Spleen (tissue), 7 donors: ENCODE data around the gene TYW1B.
"Not testable (repeated sequence)": the region's sequence is repeated elsewhere in the genome, so short reads cannot be mapped to it uniquely, and the experiment has no call there.

Experiments used
- CTCF ChIP-seq, 11 experiments: fragments of 200-600 bp in 7 of 11; fragments of 450-650 bp in 4 of 11; sonication (generic) in 4 of 11; IDR thresholded peaks in 8 of 11; conservative IDR thresholded peaks in 3 of 11; 1 replicate in 7 of 11; 2 replicates in 4 of 11; pipeline versions ENCODE4 v1.4.0 to v1.8.0; 2016 to 2021; ENCODE audit warnings: antibody characterized with exemption in 11 of 11, inconsistent platforms in 4 of 11, mild to moderate bottlenecking in 1 of 11
- POLR2A ChIP-seq, 3 donors: fragments of 450-650 bp; IDR thresholded peaks; one replicate each; pipeline ENCODE4 v1.5.1; 2017; ENCODE audit warnings: antibody characterized with exemption in 3 of 3, mild to moderate bottlenecking in 1 of 3
- POLR2AphosphoS5 ChIP-seq, 3 donors: sonication (generic); formaldehyde crosslinking; IDR thresholded peaks; one replicate each; pipeline ENCODE4 v1.5.1; 2017; ENCODE audit warnings: antibody characterized with exemption in 3 of 3
- donor health status: DM: no; HTN: no; CAD: no; lungs with moderate emphysema.
- donor health status: DM: no; HTN: no; CAD: no.
- donor health status: DM: no; HTN: no; CAD: no.

- not testable (repeated sequence) for TF ChIP-seq CTCF (IDR thresholded peaks at IDR 0.05 in 8 of 11, conservative IDR thresholded peaks at IDR 0.05 in 3 of 11); POLR2AphosphoS5 (IDR thresholded peaks at IDR 0.05); POLR2A (IDR thresholded peaks at IDR 0.05)
These were observed 247.7 kb downstream of the TYW1B start for GRCh38 chr7:72580142-72580770.
